Measurements from ENCODE around the gene TLCD4.
A peak's percentile ranks its signal among the peaks of the same experiment; 100 is the strongest.
"Not testable (repeated sequence)": the region's sequence is repeated elsewhere in the genome, so short reads cannot be mapped to it uniquely, and the experiment has no call there.

TLCD4 gene, protein sequence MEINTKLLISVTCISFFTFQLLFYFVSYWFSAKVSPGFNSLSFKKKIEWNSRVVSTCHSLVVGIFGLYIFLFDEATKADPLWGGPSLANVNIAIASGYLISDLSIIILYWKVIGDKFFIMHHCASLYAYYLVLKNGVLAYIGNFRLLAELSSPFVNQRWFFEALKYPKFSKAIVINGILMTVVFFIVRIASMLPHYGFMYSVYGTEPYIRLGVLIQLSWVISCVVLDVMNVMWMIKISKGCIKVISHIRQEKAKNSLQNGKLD

DNA sequence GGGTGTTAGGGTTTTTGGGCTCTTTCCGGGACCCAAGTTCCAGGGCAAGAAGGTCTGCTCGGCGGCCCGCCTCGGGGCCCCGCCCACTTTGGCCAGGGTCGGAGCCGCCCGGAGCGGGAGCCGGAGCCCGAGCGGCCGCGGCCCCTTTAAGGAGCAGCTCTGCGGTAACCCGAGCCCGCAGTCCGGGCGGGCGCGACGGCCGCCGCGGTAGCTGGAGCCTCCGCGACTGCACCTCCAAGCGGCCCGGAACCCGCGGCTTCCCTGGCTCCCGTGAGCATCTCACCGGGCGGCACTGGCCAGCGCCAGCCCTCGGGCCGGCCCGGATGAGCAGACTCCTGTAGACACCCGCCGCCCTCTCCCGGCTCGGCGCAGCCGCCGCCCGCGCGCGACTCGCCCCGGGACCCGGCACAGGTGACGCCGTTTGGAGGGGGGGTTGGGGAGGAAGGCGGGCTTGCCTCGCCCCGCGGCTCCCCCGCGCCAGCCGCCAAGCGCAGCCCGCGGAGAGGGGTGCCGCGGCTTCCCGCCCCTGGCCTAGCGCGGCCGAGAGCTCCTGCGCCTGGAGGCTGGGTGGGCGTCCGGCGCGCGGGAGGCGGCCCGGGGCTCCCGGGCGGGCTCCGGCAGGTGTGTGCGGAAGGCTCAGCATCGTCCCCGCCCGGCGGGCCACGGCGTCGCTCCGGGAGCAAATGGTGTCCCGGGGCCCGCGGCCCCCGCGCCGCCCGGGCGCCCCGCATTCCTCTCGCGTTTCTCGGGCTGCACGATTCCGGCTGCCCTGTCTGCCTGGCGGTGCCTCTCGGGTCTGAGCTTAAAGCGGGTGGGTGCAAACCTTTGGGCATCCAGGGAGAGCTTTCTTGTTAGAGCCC, at the start of gene TLCD4:
TLCD4 (plus strand) TSS at position 149 of the 860 bp plus-strand sequence. CDS start 26,547 bp downstream, outside the sequence.
- DNase-seq (ENCODE audit: low spot score) = peak; percentile 58

DNA sequence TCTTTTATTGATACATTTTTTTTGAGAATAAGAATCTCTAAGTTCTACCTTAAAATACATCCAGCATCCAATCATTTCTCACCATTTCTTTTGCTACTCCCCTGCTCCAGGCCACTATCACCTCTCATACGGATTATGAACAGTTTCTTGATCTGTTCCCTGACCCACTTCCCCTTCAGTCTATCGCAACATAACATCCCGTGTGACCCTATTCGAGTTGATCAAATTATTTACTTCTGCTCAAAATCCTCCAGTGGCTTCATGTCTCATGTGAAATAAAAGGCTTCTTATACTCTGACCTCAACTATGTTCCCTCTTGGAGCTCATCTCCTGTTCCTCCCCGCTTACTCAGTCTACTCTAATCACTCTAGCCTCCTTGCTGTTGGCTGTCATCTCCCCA, 49.6 kb upstream of the TLCD4 start:
- no peak for DNase-seq (ENCODE audit: low spot score)

DNA sequence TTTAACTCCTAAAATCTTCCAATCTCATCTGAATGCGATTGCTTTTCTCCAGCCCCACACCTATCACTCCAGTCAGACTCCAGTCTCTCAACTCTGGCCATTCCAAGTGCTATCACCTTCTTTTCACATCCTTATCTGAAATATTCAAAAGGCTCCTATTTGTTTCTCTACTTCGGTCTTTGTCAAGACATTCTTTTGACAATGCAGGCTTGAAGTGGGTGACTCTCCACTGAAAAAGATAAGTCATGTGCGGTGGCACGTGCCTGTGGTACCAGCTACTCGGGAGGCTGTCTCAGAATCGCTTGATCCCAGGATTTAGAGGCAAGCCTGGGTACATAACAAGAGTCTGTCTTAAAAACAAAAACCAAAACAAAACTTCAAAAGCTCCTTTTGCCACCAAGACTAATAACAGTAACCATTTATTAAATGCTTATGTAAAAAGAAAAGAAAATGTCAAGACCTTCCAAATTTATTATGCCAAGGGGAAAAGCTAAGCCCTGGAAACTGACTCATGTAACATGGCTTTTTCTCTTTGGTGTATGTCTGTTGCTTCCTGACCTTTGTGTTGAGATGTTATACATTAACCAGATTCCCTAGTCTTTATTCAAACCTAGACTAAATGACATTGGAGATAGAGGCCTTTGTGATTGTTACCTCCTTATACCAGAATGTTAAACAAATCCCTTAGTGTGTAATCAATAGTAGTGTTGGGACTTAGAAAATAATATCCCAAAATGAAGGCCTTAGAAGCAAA, 48.0 kb upstream of the TLCD4 start:
- no peak for DNase-seq (ENCODE audit: low spot score)

DNA sequence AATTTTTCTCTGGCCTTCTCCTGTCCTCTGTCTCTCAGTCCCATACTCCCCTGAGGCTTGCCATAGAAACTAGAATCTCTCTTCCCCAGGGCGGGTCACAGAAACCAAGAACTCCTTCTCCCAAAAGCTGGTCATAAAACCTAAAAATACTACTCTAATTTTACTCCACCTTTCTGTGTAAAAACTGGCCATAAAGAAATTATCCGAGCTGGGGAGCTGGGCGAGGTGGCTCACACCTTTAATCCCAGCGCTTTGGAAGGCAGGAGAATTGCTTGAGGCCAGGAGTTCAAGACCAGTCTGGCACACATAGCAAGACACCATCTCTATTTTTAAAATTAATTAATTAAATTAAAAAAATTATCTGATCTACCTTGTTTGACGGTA, 47.5 kb upstream of the TLCD4 start:
- no peak for DNase-seq (ENCODE audit: low spot score)

DNA sequence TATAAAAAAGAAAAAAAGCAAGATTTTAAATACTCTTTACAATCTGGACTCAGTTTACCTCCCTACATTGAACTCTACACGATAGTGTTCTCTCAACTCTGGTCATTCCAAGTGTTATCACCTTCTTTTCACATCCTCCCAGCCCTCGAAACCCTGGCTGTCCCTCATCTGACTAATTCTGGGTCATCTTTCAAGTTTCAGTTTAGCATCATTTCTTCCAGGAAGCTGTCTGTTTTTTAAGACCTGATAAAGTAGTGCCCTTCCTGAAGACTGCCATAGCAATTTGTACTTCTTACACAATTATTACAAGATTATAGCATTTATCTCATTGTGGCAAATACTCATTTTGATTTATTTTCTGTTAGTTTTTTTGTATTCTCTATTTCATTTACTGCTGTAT, 45.6 kb upstream of the TLCD4 start:
- no peak for DNase-seq (ENCODE audit: low spot score)

DNA sequence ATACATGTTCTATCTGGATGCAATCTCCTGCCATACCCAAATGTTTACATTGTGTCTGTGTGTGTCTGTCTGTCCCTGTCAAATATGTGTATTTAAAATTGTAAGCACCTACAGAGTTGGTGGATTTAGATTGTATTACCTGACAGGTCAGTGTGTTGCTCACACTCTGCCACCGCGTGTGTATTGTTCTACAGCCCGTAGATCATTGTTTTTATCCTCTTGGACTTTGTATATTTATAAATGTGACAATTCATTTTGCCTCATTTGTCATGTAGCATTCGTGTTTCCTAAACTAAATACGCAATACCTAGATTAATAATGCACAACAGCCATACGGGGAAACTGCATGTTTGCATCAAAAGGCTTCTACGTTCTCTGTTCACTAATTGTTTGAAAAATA, 45.0 kb upstream of the TLCD4 start:
- DNase-seq (ENCODE audit: low spot score) = no peak

DNA sequence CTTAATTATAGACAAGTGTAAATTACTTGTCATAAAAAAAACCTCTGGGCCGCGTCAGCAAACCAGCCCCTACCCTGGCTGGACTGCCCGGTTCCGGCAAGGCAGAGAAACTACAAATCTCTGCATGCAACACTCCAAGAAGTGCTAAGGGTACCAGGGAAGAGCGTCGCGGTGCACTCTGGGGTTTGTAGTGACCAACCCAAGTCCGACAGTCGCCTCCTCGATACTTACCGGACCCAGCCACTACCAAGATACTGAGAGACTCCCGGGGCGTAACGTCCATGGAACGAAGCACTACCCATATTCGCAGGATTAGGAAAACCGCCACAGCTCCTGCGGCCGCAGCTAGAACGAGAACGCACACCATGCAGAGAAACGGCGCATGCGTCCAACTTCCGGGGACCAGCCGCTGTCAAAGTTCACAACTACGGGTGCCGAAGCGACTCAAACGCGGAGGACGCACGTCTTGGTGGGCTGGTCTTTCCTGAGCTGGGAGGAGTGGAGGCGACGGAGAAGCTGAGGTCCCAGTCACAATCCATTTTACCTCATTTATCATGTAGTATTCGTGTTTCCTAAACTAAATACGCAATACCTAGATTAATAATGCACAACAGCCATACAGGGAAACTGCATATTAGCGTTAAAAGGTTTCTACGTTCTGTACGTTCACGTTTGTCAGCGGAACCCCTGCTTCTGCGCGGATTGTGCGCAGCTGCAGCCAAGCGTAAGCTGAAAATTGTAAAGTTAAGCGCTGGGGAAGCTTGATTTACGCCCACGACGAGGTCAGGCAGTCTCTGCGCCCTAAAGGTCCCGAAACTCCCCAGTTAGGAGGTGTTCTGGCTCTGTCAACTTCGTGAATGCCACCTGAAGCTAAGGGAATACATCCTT, 44.4 kb upstream of the TLCD4 start, which contains the start of gene ALG14:
ALG14 (minus strand) TSS at position 420 of the 888 bp plus-strand sequence; CDS start at position 367, 53 bp downstream.
- peak; percentile 97 for DNase-seq (ENCODE audit: low spot score)

DNA sequence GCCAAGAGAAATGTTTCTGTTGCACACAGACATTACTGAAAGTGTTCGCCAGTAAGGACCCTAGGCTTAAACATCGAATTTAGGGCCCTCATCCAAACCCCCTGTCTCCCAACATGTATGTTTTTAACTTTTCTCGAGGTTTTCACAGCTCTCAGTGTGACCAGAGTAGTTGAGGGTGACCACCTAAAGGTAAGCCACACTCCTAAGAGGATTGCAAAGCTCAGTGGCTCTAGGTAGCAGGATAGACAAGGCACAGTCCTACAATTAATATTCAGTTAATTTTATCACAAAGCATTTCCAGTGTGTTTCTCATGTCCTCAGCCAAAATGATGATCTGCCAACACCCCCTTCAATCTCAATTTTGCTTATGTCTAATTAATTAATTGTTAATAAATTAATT, 43.7 kb upstream of the TLCD4 start:
- no peak for DNase-seq (ENCODE audit: low spot score)

DNA sequence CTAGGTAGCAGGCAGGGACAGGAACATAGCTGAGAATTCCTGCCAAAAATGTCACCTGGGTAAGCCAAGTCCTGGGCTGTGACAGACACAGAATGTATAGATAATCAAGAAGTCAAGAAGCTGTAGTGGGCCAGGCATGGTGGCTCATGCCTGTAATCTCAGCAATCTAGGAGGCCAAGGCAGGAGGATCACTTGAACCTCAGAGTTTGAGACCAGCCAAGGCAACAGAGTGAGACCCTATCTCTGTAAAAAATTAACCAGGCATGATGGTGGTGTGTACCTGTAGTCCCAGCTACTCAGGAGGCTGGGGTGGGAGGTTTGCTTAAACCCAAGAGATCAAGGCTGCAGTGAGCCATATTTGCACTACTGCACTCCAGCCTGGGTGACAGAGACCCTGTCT, 41.1 kb upstream of the TLCD4 start:
- no peak for DNase-seq (ENCODE audit: low spot score)

DNA sequence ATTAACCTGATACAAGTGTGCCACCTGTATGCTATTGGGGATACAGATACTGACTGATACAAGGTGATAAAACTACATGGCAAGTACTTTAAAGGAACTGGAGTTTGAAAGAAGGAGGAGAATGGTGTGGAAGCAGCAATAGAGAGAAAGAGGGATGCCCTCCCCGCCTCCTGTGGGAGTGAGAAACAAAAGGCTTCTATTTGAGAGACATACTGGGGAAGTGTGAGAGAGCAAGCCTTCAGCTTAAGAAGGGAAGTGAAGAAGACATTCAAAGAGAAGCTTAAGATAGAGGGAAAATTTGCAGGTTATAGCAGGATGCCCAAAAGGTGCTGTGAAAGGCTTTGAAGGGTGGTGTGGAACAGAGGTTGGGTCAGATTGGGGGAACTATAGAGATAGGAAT, 36.7 kb upstream of the TLCD4 start:
- DNase-seq (ENCODE audit: low spot score) = no peak

DNA sequence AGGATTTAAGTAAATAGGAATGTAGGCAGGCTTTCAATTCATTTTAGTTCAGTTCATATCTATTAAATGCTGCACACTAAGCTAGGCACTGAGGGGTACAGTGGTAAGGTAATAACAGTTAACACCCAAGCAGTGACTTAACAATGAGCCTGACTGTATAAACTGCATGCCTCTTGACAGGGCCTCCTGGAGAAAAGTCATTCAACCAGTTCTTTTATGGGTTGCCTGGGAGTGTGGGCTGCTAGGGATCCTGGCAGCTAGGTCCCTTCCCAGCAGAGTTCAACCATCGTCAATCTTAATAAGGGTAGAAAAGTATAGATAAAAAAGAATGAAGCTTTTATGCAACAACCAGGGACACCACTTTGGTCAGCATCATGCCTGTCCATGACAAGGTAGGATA, 36.3 kb upstream of the TLCD4 start:
- DNase-seq (ENCODE audit: low spot score) = no peak

DNA sequence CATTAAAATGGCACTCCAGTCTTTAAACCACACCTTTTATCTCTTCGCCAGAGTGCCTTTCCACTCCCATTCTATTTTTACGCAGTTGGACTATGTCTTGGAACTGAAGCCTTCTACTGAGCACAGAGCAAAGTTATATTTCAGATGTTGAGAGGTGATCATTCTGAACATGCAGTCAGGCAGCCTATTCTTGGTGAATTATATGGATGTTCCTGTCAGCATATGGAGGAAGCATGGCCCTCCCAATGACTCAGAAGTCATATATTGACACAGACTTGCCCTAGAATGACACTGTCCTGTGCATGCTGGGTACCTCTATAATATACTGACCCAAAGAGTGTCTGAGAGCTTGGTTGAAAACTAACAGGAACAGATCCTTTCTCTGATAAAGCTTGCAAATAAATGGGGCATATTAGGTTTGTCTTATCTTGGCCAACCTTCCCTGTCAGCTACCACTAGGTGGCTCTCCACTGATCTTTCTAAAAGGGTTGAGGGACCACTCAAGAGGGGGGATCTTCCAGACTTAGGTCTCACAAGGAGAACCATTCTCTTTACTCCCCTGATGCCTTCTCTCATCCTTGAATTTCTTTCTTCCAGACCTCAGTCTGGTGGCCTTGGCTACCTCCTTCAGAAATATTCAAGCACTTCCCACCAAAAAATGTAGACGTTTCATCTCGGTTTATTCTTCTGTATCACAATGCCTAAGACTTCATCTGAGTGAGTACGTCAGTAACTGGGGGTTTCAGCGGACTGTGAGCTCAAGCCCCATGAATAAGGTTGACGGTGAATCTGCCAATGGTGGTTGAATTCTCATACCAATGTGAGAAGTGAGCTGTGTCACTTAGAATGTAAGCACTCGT, 32.6 kb upstream of the TLCD4 start:
- DNase-seq (ENCODE audit: low spot score) = peak; percentile 72

DNA sequence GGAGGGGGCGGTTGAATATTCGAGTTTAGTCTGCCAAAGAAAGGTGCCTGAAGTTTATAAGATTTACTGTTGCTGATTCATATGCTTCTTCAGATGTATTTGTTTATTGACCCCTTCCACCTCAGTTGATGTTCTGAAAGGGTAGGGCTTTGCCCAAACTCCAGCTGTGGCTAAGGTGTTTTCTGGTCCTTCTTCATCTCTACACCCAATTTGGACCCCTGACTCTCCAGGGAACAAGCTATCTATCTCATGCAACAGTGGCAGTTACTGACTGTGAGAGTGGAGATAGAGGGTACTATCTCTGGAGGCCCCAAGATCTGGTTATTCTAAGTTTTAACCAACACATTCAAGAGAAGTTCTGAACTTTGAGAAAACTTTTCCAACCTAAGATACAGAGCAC, 31.8 kb upstream of the TLCD4 start:
- DNase-seq (ENCODE audit: low spot score) = no peak

DNA sequence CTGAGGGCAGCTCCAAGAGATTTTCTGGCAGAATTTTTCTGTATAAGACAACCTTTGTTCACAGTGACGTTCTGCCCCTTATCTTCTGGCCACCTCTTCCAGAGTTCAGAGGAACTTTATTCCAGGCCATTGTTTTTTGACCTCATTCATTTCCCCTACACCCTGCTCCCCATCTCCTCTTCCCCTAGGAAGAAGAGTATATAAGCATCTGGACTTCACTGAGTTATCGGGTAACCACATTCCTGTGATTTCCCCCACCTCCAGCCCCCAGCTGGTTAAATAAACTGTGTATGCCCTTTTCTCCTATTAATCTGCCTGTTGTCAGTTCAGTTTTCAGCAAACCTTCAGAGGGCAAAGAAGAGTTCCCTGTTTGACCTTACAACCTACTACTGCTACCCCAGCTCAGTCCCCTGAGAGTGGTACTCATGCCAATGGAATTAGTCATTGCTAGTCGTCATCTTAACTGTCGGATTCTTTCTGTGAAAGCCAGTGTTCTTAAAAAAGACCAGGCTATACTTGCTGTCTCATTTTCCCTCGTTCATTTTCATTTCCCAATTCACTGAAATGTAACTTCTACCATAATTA, 30.1 kb upstream of the TLCD4 start:
- DNase-seq (ENCODE audit: low spot score) = no peak

DNA sequence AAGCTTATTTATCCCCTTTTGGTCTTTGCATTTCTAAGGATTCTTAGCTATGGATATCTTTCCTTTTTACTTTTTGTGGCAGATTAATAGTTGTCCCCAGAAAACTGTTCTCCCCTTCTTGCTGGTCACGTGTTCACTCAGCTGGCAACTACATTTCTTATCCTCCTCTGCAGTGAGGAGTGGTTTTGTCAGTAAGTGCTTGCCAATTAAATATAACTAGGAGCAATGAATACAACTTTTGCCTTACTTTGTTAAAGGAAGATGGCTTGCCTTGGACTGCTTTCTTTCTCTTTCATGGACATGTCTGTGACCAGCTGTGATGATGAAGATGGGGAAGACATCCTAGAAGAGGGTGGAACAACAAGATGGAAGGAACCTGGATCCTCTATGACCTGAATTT, 28.9 kb upstream of the TLCD4 start:
- DNase-seq (ENCODE audit: low spot score) = no peak

DNA sequence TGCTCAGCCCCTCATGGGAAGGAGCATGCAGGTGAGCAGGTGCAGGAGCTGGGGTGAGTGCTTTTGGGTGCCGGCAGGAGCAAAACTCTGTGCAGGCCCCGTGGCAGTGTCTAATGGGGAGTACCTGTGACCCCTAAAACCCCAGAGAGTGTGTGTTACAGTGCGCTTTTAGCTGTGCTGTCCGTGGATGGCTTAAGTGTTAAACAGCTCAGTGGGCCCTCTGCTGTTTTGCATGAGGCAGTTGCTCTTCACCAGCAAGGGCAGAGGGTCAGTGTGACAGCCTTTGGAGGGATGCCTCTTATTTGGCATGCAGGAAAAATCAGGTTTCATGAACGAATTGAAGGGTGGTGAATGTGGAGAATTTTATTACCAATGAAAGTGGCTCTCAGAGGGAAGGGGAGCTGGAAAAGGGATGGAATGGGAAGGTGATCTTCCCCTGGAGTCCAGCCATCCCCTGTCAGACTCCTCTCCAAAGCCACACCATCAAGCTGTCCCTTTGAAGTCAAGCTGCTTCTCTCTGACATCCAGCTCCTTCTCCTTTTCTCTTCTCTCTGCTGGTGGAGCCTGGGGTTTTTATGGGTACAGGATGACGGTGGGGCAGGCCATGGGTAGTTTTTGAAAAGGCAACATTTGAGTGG, 27.4 kb upstream of the TLCD4 start:
- DNase-seq (ENCODE audit: low spot score) = no peak

DNA sequence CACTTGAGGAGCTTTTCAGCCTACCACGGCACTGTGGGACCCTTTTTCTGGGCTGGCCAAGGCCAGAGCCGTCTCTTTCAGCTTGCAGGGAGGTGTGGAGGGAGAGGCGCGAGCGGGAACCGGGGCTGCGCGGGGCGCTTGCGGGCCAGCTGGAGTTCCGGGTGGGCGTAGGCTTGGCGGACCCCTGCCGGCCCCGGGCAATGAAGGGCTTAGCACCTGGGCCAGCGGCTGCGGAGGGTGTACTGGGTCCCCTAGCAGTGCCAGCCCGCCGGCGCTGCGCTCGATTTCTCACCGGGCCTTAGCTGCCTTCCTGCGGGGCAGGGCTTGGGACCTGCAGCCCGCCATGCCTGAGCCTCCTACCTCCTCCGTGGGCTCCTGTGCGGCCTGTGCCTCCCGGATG, 25.9 kb upstream of the TLCD4 start:
- not testable (repeated sequence) for DNase-seq (ENCODE audit: low spot score)

DNA sequence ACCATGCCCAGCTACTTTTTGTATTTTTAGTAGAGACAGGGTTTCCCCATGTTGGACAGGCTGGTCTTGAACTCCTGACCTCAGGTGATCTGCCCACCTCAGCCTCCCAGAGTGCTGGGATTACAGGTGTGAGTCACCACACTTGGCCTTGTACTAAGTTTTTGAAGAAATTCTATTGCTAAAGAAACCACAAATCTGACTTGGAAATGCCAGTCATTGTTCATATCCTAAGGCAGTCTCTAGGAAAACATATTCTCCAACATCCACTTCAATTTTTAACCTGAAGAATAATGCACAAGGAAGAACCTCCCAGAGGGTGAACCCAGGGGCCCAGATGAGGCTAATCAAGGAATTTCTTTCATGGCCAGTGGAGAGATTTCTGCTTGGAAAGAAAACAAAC, 24.3 kb upstream of the TLCD4 start:
- not testable (repeated sequence) for DNase-seq (ENCODE audit: low spot score)

DNA sequence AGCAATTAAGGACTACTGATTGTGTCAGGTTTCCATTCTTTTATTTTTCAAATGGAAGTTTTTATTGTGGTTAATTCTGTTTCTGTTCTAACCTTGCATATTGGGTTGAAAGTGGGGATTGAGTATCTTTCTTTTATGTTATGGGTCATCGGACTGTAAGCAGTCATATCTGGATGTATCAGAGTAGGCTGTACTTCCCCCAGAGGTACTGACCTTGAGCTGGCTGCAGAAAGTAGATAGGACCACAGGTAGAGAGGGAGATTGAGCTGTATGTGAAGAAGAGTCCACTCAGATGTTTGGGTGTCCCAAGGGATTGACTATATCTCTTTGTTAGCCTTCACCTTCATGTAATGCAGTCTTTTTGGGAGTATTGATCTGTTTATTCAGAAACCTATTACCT, 23.9 kb upstream of the TLCD4 start:
- no peak for DNase-seq (ENCODE audit: low spot score)

DNA sequence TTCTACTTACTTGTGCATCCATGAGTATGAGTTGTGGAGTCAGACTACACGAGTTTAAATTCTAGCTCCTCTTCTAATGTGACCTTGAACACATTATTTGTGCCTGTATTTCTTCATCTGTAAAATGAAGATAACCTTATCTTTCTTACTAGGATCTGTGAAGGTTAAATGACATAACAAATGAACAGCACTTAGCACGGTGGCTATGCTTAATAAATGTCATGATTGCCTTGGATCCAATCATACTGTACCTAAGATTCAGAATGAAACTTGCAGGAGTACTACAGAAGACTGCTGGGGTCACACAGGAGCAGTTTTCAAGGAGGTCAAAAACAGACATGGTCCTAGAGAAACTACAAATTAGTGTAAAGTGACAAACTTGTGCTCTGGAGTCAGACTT, 22.2 kb upstream of the TLCD4 start:
- no peak for DNase-seq (ENCODE audit: low spot score)
